Bronchial epithelial cell (primary cell): ENCODE measurements around the gene PCMT1. TPM values are rescaled to one million over a fixed set of nuclear protein-coding genes. Genes with fewer than 3 reads are reported as not detected.

Experiments
- DNase-seq: peaks from one replicate; pipeline ENCODE4 v3.0.0-alpha.2; 2010; ENCODE audit warnings: low read depth
- FAIRE-seq: peaks from 2 replicates; lab custom pipeline; 2011; peaks lifted over from hg19 to GRCh38; lab: Jason Lieb, UNC
- H3K27me3 ChIP-seq: 2 replicates; pipeline ENCODE4 v1.5.1; 2011; ENCODE audit warnings: low read length; ENCODE audit not compliant: control insufficient read depth, insufficient read depth
- H3K36me3 ChIP-seq: 2 replicates; pipeline ENCODE4 v1.5.1; 2011; ENCODE audit warnings: low read length; ENCODE audit not compliant: control insufficient read depth, insufficient read depth
- H3K4me3 ChIP-seq: 2 replicates; pipeline ENCODE4 v1.5.1; 2011; ENCODE audit warnings: mild to moderate bottlenecking, low read depth, low read length, control low read depth
- total RNA-seq: library from RNA; depleted of rRNA; stranded (reverse); fragments of >200 nt; gene quantifications from 2 replicates; pipeline ENCODE4 v1.2.1, GENCODE V29; 2014
- TF ChIP-seq, protein P1 (sequence below): IDR thresholded peaks from 2 replicates; pipeline ENCODE4 v1.5.1; 2011; ENCODE audit warnings: mild to moderate bottlenecking, moderate library complexity, low read length, control low read depth, inconsistent platforms; ENCODE audit not compliant: insufficient read depth, severe bottlenecking

Gene PCMT1
- total RNA-seq, 1 donor from 2014 or later = 159 TPM

DNA sequence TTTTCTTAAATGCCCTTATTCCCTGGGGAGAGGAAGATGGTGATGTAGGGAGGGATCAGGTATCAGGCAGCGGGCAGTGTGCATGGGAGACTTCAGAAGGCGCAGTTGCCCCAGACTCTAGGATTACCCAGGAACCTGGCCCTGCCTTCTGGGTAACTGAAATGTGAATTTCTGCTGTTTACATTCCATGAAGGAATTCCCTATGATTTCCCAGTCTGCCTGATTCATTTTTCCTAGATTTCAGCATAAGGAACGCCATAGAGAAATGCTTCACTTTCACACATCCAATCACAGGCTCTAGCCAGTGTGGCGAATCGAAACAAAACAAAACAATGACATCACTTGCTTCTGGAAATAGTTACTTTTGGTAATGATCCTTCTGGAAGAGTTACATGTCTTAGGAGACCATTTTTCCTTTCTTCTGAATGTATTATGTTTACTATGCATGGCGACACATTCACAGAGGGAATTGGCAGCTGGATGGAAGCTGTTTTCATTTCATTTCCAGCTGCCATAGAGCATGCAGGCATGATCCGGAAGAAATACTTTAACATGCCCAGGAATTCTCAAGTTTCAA lies 81.3 kb downstream of the PCMT1 start:
- H3K4me3 ChIP-seq = no peak overlapping the region
- H3K27me3 ChIP-seq = no peaks in the 10 kb centered on the region
- peaks cover 31% of the 10 kb centered on the region for H3K36me3 ChIP-seq
- DNase-seq (no peak), FAIRE-seq (no peak)
- TF ChIP-seq, protein P1, sequence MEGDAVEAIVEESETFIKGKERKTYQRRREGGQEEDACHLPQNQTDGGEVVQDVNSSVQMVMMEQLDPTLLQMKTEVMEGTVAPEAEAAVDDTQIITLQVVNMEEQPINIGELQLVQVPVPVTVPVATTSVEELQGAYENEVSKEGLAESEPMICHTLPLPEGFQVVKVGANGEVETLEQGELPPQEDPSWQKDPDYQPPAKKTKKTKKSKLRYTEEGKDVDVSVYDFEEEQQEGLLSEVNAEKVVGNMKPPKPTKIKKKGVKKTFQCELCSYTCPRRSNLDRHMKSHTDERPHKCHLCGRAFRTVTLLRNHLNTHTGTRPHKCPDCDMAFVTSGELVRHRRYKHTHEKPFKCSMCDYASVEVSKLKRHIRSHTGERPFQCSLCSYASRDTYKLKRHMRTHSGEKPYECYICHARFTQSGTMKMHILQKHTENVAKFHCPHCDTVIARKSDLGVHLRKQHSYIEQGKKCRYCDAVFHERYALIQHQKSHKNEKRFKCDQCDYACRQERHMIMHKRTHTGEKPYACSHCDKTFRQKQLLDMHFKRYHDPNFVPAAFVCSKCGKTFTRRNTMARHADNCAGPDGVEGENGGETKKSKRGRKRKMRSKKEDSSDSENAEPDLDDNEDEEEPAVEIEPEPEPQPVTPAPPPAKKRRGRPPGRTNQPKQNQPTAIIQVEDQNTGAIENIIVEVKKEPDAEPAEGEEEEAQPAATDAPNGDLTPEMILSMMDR = no peak

- Histone ChIP-seq H3K36me3 (peaks cover 28% of the 10 kb centered on the region), H3K4me3 (no peak overlapping the region), H3K27me3 (no peaks in the 10 kb centered on the region)
- FAIRE-seq (no peak), DNase-seq (no peak)
- TF ChIP-seq, protein P1 = no peak
These were observed 81.8 kb downstream of the PCMT1 start for GRCh38 chr6:149831308-149831820.

- H3K27me3 ChIP-seq = no peaks in the 10 kb centered on the region
- no peak for DNase-seq
- peaks cover 26% of the 10 kb centered on the region for H3K36me3 ChIP-seq
- FAIRE-seq = no peak
- no peak overlapping the region for H3K4me3 ChIP-seq
- TF ChIP-seq, protein P1 = no peak
These were observed 84.1 kb downstream of the PCMT1 start for GRCh38 chr6:149833651-149834050.

DNA sequence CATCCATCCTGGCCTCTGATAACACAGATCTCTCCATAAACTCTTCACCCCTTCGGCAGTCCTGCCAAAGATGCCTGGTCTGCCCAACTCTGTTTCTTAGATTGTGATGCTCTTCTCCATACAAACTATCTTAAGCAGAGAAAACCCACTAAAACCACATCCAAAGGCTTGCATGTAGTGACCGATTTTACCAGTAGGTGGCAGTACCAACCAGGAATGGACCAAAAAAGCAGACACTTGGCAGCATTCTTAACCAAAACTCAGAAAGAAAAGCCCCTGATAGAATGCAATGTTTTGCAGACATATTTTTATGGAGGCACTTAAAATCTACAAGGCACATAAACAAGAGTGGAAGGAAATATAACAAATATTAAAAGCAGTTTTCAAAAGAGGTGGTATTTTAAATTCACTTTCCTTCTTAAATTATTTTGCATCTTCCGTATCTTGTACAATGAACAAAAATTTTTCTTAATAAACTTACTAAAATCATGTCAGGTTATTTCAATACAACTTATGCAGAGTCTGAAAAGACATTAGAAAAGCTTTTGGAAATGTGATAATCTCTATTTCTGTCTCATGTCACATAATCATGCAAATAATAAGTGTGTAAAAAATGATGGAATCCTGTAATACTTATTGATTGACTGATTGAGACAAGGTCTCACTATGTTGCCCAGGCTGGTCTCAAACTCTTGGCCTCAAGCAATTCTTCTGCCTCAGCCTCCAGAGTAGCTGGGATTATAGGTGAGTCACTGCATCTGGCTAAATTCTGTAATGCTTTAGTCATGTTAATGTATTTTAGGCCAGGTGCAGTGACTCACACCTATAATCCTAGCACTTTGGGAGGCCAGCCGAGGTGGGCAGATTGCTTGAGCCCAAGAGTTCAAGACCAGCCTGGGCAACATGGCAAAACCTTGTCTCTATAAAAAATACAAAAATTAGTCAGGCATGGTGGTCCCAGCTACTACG lies 85.3 kb downstream of the PCMT1 start:
- DNase-seq (peak; percentile 91), FAIRE-seq (no peak)
- no peaks in the 10 kb centered on the region for H3K27me3 ChIP-seq
- no peak overlapping the region for H3K4me3 ChIP-seq
- H3K36me3 ChIP-seq = peaks cover 24% of the 10 kb centered on the region
- TF ChIP-seq, protein P1 = peak; percentile 67

GRCh38 chr6:149840345-149841075 lies 91.0 kb downstream of the PCMT1 start:
- FAIRE-seq (no peak), DNase-seq (peak; percentile 86)
- TF ChIP-seq, protein P1 = peak; percentile 81
- Histone ChIP-seq H3K36me3 (peaks cover 29% of the 10 kb centered on the region), H3K27me3 (no peaks in the 10 kb centered on the region), H3K4me3 (no peak overlapping the region)
